ENCODE results near the gene SUN5. TPM values are rescaled to one million over a fixed set of nuclear protein-coding genes. Genes with fewer than 3 reads are reported as not detected.

SUN5 gene
- total RNA-seq, 1 experiment from 2014 or later = not detected

DNA sequence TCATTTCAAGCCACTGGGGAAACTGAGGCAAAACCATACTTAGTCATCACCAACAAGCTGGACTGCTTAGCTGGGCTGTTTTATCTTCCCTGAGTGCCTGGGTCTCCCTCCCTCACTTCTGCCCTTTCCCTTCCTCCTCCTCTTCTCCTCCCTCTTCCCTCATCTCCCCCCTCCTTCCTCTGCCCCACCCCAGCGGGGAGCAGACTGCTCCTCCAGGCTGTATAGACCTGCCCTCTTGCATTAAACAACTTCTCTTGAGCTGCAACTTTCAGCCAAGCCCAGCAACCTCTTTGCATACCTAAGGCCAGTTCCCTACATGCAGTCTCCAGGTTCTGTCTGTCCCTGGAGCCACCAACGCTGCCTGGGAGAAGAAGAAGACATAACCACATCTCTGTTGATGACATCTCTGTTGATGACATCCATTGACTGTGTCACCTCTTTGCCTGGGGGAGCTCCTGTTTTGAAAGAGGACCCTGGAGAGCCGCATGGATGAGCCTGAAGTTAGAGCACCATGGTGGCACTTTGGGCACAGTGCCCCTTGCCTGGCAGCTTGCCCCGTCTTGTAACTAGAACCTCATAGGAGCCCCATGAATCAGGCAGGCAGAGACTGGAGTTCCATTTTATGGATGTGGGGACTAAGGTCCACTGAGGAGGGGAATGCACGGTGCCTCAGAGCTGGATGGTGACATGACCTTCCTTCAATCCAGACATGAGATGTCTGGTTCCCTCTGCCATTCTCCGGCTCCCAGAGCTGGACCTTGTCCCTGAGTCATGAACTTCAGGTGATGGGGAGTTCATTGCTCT is 19.4 kb upstream of the SUN5 start:
- DNase-seq (ENCODE audit: low read depth in 1 of 2, low spot score in 2 of 2) = no peak
- H3K4me1 ChIP-seq (replicated peaks) = no peaks in the 10 kb centered on the region
- no peaks in the 10 kb centered on the region for H3K27me3 ChIP-seq (replicated peaks)
- no peaks in the 10 kb centered on the region for H3K9me3 ChIP-seq (replicated peaks)
- H3K27ac ChIP-seq = no peak overlapping the region
- H3K36me3 ChIP-seq = no peaks in the 10 kb centered on the region
- H3K4me3 ChIP-seq = no peak overlapping the region

GRCh38 chr20:33022694-33023438 is 18.6 kb upstream of the SUN5 start:
- H3K9me3 ChIP-seq (replicated peaks) = no peaks in the 10 kb centered on the region
- no peak overlapping the region for H3K27ac ChIP-seq
- H3K4me3 ChIP-seq = no peak overlapping the region
- no peaks in the 10 kb centered on the region for H3K4me1 ChIP-seq (replicated peaks)
- H3K27me3 ChIP-seq (replicated peaks) = no peaks in the 10 kb centered on the region
- no peak for DNase-seq (ENCODE audit: low read depth in 1 of 2, low spot score in 2 of 2)
- no peaks in the 10 kb centered on the region for H3K36me3 ChIP-seq

DNA sequence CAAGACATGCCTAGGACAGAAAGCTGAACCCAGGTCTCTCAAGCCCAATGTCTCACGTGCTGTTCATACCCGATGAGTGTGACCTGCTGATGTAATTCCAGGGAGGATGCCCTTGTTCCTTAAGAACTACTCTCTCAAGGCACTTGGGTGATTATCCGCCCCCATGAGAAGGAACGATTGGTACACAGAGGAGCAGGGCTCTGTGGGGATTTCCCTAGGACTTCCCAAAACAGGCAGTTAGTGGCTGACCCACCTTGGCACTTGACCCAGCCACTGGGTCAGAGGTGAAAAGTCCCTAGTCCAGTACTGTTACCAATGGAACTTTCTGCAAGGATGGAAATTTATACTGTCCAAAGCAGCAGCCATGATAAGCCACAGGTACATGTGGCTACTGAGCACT is 18.1 kb upstream of the SUN5 start:
- Histone ChIP-seq H3K36me3 (no peaks in the 10 kb centered on the region), H3K27ac (no peak overlapping the region), H3K4me3 (no peak overlapping the region), H3K9me3 (replicated peaks) (no peaks in the 10 kb centered on the region), H3K4me1 (replicated peaks) (no peaks in the 10 kb centered on the region), H3K27me3 (replicated peaks) (no peaks in the 10 kb centered on the region)
- DNase-seq (ENCODE audit: low read depth in 1 of 2, low spot score in 2 of 2) = no peak

DNA sequence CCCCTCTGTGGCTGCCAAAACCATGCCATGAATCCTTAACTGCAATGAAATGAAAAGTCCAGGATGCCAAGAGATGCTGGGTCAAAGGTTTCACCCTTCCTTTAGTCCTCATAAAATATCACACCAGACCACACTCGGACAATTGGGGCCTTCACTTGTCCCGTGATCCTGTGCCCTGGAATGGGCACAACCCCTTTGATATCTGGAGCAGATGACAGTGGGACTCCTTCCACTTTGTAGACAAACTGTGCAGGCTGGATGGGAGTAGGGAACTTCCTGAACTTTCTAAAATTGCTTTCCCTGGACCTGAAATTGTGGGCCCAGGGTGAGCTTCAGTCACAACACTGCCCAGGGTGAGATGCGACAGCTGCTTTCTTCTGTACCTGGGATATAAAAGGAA is 17.6 kb upstream of the SUN5 start:
- Histone ChIP-seq H3K27ac (no peak overlapping the region), H3K9me3 (replicated peaks) (no peaks in the 10 kb centered on the region), H3K27me3 (replicated peaks) (no peaks in the 10 kb centered on the region), H3K4me1 (replicated peaks) (no peaks in the 10 kb centered on the region), H3K36me3 (no peaks in the 10 kb centered on the region), H3K4me3 (no peak overlapping the region)
- no peak for DNase-seq (ENCODE audit: low read depth in 1 of 2, low spot score in 2 of 2)

DNA sequence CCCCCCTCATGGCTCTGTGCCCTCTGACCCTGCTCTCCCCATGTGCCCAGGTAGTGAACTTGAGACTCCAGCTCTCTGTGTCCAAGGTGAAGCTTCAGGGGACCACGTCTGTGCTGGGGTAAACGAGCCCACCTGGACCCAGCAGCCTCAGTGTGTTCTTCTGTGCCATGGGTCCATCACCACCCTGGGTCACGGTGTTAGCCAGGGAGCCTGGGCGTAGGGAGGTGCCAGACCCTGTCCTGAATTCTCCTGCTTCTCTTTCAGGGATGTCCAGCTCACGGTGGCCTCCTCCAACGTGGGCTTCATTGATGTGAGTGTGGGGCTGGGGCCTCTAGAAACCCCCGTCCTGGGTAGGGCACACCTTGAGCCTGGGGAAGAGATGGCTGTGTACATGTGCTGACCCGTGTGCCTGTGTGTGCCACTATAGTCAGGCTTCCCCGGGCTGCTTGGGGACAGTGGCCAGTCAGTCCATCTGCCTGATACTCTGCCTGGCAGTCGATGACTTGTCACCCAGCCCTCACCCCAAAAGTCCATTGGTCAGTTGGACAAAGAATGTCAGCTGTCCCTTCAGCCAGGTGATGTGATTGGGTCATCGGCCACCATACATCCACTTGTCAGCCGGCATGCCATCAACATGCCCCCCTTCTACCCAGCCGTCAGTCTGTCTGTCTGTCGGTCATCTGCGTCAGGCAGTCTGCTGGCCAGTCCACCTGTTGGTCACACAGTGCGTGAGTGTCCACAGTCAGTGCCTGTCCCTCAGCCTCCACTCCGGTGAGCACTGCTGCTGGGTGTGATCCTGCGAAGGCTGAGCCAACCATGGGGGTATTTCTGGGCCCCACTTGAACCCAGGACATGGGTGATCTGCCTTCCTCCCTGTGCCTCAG is 16.3 kb upstream of the SUN5 start:
- no peaks in the 10 kb centered on the region for H3K27me3 ChIP-seq (replicated peaks)
- no peak overlapping the region for H3K4me3 ChIP-seq
- no peaks in the 10 kb centered on the region for H3K36me3 ChIP-seq
- no peak overlapping the region for H3K27ac ChIP-seq
- H3K4me1 ChIP-seq (replicated peaks) = no peaks in the 10 kb centered on the region
- no peaks in the 10 kb centered on the region for H3K9me3 ChIP-seq (replicated peaks)
- DNase-seq (ENCODE audit: low read depth in 1 of 2, low spot score in 2 of 2) = no peak

- Histone ChIP-seq H3K27ac (no peak overlapping the region), H3K4me3 (no peak overlapping the region), H3K27me3 (replicated peaks) (no peaks in the 10 kb centered on the region), H3K4me1 (replicated peaks) (no peaks in the 10 kb centered on the region), H3K36me3 (no peaks in the 10 kb centered on the region), H3K9me3 (replicated peaks) (no peaks in the 10 kb centered on the region)
- DNase-seq (ENCODE audit: low read depth in 1 of 2, low spot score in 2 of 2) = no peak
Observed at GRCh38 chr20:33019465-33020277, 15.4 kb upstream of the SUN5 start.

DNA sequence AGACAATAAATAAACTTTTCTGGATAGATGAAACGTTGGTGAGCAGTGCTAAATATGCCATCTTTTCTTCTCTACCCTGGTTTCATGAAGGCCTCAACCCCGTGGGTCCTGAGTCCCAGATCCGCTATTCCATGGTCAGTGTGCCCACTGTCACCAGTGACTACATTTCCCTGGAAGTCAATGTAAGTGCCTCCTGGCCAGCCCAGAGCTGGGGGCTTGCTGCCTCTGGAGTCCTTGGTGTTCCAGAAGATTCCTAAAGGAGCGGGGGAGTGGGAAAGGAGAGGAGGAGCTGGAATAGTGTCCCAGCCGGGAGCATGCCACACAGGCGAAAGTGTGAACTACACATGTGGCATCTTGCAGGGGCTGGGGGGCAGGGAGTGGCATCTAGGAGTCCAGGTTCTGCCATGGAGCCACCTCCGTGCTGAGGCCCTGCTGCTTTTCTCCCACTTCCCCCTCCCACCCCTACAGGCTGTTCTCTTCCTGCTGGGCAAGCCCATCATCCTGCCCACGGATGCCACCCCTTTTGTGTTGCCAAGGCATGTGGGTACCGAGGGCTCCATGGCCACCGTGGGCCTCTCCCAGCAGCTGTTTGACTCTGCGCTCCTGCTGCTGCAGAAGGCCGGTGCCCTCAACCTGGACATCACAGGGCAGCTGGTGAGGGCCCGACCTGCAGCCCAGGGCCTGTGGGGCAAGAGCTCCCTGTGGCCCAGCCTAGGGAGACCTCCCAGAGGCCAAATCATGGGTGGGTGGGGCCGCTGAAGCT is 14.1 kb upstream of the SUN5 start:
- Histone ChIP-seq H3K4me1 (replicated peaks) (no peaks in the 10 kb centered on the region), H3K27me3 (replicated peaks) (no peaks in the 10 kb centered on the region), H3K36me3 (no peaks in the 10 kb centered on the region), H3K27ac (no peak overlapping the region), H3K9me3 (replicated peaks) (no peaks in the 10 kb centered on the region), H3K4me3 (no peak overlapping the region)
- no peak for DNase-seq (ENCODE audit: low read depth in 1 of 2, low spot score in 2 of 2)

DNA sequence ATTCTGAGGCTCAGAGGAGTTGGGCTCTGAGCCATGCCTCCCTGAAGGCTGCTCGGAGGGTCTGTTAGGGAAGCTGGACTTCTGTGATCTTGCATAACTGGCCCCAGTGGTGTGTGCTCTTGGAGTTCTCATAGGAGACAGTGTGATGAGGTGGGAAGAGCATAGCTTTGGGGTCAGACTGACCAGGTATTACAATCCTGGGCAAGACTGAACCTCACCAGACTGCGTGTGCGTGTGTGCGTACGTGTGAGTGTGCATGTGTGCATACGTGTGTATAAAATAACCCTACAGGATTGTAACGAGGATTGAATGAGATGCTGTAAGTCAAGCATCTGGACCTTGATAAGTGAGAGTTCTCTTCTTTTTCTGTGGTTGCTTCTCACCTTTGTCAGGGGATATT is 13.3 kb upstream of the SUN5 start:
- Histone ChIP-seq H3K9me3 (replicated peaks) (no peaks in the 10 kb centered on the region), H3K4me1 (replicated peaks) (no peaks in the 10 kb centered on the region), H3K36me3 (no peaks in the 10 kb centered on the region), H3K4me3 (no peak overlapping the region), H3K27ac (no peak overlapping the region), H3K27me3 (replicated peaks) (no peaks in the 10 kb centered on the region)
- DNase-seq (ENCODE audit: low read depth in 1 of 2, low spot score in 2 of 2) = no peak

- Histone ChIP-seq H3K27ac (no peak overlapping the region), H3K27me3 (replicated peaks) (no peaks in the 10 kb centered on the region; the same call in 1 of the 2 replicates), H3K36me3 (no peaks in the 10 kb centered on the region), H3K9me3 (replicated peaks) (no peaks in the 10 kb centered on the region), H3K4me1 (replicated peaks) (0 out of 2 replicates have a peak, but pooled peaks cover 3% of the 10 kb centered on the region), H3K4me3 (no peak overlapping the region)
- DNase-seq (ENCODE audit: low read depth in 1 of 2, low spot score in 2 of 2) = no peak
Observed at GRCh38 chr20:33016581-33017109, 12.4 kb upstream of the SUN5 start.

GRCh38 chr20:33015700-33016580 is 11.7 kb upstream of the SUN5 start:
- Histone ChIP-seq H3K4me1 (replicated peaks) (0 out of 2 replicates have a peak, but pooled peaks cover 3% of the 10 kb centered on the region), H3K9me3 (replicated peaks) (no peaks in the 10 kb centered on the region), H3K36me3 (no peaks in the 10 kb centered on the region), H3K27me3 (replicated peaks) (no peaks in the 10 kb centered on the region; the same call in 1 of the 2 replicates), H3K4me3 (no peak overlapping the region), H3K27ac (no peak overlapping the region)
- DNase-seq (ENCODE audit: low read depth in 1 of 2, low spot score in 2 of 2) = no peak

GRCh38 chr20:33015114-33015484 is 10.9 kb upstream of the SUN5 start:
- H3K4me1 ChIP-seq (replicated peaks) = 0 out of 2 replicates have a peak, but pooled peaks cover 3% of the 10 kb centered on the region
- no peaks in the 10 kb centered on the region; the same call in 1 of the 2 replicates for H3K27me3 ChIP-seq (replicated peaks)
- DNase-seq (ENCODE audit: low read depth in 1 of 2, low spot score in 2 of 2) = no peak
- H3K9me3 ChIP-seq (replicated peaks) = no peaks in the 10 kb centered on the region
- H3K4me3 ChIP-seq = no peak overlapping the region
- H3K36me3 ChIP-seq = no peaks in the 10 kb centered on the region
- H3K27ac ChIP-seq = no peak overlapping the region
